Measurements from ENCODE around the gene INTS6. TPM values are rescaled to one million over a fixed set of nuclear protein-coding genes. Genes with fewer than 3 reads are reported as not detected.
A peak's percentile ranks its signal among the peaks of the same experiment; 100 is the strongest.
"Not testable (repeated sequence)": the region's sequence is repeated elsewhere in the genome, so short reads cannot be mapped to it uniquely, and the experiment has no call there.

The INTS6 gene
- total RNA-seq, 1 donor from 2014 or later = 40.4 TPM

DNA sequence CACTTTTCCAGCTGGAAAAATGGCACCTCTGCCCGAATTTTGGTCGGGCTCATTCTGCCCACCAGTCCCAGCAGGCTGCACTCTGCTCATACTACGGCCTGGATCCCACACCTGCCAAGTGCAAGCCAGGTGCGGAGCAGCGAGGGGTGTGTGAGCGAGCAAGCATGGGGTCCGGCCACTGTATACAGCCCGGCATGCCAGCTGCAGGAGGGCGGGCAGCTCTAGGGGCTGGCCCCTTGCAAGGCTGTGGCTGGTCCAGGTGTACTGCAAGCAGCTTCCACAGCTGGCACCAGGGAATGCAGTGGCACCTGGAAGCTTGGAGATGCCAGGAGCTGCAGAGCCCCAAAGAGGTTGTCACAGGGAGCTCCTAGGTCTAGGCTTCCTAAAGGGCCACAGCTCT, 2.7 kb upstream of the INTS6 start:
- DNase-seq (ENCODE audit: low read depth, low spot score) = no peak

DNA sequence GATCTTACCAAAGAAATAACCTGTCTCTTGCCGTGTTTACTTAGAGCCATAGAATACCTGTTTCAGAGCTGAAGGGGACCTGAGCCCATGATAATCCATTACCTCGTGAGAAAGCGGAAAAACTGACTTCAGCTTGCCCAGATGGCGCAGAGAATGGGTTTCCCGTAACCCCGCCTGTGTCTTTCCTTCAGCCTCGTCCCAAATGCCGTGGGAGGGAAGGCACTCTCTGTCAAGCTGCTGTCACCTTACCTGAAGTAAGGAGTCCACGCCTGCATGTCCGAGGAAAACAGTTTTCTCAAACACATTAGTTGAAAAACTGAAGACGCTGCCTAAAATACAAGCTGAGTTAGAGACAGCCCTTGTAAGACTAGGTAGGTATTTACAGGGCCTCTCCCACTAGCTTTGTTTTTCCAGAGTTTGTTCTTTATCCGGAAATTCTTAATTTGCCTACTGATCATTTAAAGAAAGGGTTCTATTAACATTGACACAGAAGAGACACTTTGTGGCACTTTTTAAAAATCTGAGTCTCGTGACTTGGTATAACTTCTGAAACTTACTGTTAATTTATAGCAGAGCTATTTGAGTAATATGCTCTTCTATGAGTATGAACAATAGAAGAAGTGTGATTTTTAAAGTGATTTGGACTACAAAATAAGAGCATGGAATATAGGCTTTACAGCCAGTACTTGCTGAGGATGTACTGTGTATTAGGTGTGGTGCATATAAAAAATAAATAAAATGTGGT, 1.3 kb upstream of the INTS6 start:
- DNase-seq (ENCODE audit: low read depth, low spot score) = no peak

DNA sequence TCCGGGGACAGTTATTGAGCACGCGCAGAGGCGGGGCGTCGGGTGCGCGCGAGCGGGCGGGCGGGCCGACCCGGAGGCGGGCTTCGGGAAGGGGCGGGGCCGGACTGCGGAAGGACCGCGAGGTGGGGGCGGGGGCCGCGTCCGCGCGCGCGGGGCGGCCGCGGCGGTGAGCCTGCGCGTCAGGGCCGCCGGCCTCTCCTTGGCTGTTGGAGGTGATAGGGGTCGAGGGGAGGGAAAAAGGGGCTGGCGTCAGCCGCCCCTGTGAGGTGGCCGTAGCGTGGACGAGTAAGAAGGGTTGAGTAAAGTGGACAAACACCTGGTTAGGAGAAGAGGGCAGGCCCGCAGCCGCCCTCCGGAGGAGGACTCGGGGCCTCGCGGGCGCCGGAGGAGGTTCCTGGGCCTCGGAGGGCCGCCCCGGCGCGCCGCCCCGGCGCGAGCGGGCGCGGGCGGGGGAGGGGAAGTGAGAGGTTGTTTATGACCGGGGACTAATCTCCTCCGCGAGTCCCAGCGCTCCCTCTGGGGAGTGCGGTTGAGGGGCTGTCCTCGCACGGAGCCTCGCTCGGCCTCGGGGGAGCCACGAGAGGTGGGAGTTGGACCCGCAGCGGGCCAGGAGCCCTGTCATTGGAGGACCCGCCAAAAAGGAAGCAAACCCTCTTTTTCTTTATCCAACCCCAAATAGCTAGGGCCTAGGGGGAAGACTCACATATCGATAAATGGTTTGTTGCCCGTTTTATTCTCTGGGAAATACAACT, 547 bp upstream of the INTS6 start:
- no peak for DNase-seq (ENCODE audit: low read depth, low spot score)

DNA sequence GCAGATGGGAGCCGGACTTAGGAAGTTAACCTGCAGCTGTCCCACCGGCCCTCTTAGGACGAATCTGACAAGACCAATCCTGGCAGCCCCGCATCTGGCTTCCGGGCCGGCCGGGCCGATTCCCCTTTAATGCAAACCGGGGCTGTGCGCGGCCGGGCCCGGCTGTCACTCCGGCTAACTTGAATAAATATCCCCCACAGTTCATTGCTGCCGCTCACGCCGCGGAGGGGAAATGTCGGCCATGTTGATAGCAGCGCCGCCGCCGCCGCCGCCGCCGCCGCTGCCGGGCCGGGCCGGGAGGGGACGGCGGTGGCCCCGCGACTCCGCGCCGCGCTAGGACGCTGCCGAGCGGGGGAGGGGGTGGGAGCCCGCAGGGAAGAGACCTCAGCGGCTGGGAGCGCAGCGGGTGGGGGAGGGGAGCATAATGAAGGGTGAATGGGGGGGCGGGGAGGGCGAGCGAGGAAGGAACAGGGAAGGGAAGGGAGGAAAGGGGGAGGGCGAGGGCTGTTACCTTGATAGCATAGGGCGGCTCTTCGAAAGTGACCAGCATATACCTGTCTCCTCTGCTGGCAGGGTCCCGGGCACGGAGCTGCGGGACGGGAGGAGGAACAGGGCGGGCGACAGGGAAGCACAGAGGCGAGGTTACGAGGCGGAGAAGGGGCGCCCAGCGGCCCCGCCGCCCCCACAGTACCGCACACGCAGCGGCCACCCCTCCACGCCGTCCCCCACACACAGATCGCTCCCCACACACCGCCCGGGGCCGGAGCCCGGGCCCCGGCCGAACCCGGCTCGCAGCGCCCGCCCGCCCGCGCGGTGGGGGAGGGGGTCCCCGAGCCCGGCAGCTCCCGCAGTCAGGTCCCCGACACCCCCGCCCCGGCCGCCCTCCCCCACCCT, 1.1 kb downstream of the INTS6 start:
- DNase-seq (ENCODE audit: low read depth, low spot score) = peak; percentile 32

DNA sequence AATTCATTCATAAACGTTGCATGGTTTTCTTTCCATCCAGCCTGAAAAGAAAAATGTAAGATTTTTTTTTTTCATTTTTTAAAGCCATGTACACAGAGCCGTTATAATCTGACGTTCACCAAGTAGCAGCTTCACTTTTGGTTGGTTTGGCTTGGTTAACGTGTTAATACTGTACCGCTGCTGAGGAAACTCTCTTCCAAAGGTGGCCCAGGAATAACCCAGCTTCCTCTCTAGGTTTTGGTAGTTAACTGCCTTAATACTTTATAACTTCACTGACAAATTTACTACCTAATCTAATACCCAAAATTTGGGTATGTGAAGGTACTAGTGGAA, 1.7 kb downstream of the INTS6 start:
- DNase-seq (ENCODE audit: low read depth, low spot score) = no peak

DNA sequence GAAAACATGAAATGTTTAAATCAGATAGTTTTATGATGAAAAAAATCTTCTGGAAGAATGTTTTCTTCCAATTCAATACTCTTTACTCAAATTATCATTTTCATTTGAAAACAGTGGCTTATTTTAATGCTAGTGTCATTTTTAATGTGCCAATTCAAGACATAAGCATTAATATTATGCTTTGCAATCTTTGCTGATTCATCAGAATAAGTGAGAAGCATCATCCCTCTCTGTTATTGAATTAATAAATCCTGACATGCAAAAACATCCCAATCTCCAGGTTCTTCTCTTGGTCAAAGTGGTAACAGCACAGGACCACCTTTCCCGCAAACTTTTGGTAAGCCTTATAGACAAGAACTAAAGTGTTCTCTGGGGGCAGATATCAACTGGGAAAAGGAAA, 3.8 kb downstream of the INTS6 start:
- DNase-seq (ENCODE audit: low read depth, low spot score) = no peak

DNA sequence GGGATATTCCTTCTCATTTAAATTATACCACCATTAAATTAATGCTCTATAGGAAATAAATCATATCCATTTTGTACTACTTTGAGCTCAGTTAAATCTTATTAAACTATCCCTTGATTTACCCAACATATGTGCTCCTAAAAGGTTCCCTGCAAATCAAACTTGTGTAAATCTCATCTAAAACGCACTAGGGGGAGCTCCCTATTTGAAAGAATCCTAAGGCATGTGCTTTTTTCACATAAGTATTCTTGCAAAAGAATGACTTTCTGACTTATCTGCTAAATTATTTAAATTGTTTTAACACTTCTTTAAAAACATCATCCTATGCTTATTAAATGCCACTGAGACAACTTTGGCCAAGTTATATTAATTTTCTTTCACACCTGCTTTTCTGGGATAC, 7.9 kb downstream of the INTS6 start:
- no peak for DNase-seq (ENCODE audit: low read depth, low spot score)

DNA sequence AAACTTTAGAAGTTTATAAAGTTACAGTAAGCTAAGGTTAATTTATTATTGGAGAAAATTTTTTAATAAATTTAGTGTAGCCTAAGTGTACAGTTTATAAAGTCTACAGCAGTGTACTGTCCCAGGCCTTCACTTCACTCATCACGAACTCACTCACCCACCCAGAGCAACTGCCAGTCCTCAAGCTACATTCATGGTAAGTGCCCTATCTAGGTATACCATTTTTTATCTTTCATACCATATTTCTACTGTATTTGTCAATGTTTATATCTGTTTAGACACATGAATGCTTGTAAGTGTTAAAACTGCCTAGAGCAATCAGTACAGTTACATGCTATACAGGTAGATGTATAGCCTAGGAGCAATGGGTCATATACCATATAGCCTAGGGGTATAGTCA, 12.5 kb downstream of the INTS6 start:
- DNase-seq (ENCODE audit: low read depth, low spot score) = no peak

DNA sequence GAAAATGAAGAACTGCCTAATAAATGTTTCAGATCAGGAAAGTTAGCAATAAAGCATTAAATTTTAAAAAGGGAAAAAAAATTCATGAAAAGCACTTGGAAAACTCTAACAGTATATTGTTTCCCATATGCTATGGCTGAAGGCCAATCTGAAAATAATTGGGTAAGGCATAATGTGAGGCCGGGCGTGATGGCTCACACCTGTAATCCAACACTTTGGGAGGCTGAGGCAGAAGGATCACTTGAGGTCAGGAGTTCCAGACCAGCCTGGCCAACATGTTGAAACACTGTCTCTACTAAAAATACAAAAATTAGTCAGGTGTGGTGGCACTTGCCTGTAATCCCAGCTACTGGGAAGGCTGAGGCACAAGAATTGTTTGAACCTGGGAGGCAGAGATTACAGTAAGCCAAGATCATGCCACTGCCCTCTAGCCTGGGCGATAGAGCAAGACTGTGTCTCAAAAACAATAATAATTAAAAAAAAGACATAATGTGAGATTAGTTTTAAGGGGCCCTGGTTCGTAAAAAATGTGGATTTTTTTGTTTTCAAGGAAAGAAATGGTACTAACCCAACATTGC, 15.2 kb downstream of the INTS6 start:
- DNase-seq (ENCODE audit: low read depth, low spot score) = no peak

DNA sequence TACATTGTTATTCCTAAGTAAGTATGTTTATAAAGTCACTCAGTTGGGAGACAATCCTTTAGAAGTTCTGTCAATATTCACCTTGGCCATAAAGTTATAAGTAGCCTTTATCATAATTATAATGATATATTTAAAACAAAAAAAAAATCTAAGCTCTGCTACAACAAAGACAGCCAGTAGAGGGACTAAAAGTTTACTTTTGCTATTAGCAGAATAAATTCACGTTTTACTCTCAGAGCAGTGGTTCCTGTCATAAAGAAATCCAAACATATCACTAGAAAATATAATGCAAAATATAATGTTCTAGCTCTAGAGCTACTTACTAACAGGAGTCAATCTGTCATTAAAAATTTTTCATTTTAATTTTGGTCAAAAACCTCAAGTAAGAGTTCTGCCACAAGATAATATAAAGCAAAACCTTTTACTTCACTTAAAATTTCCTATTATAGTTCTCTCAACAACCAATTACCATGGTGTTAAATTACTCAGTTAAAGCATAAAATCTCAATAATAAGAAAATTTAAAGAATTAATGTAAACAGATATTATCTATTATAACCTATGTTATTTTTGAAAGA, 17.7 kb downstream of the INTS6 start:
- no peak for DNase-seq (ENCODE audit: low read depth, low spot score)

DNA sequence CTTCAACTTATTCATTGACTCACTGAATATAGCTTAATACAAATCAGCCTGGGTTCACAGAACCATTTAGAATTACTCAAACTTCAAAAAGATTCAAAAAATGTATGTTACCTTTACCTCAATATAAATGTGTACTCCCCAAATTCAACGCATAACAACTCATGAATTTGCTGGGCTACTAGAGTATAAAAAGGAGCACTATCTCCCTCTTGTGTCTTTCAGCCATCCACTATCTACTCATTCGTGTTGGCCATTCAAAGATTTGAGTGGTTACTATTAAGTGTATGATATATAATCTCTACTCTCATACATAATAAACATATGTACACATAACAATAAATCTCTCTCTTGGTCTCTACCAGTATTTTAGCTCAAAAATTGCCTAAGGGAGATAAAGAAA, 20.3 kb downstream of the INTS6 start:
- DNase-seq (ENCODE audit: low read depth, low spot score) = no peak

DNA sequence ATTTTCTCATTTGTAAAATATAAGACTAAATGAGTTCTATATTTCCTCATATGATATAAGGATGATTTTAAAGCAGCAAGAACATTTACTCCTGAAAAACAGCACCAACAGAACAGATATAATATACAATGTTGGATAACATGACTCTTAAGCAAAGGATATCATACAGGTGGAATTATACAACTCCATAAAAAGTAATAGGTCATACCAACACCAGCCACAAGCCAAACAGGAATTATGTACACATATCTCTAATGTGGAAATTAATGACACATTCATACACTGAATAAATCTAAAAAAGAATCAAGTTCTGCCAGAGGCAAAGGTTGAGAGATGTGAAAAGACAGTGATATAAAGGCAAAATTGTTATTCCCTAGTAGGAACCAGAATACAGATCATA, 25.9 kb downstream of the INTS6 start:
- no peak for DNase-seq (ENCODE audit: low read depth, low spot score)

DNA sequence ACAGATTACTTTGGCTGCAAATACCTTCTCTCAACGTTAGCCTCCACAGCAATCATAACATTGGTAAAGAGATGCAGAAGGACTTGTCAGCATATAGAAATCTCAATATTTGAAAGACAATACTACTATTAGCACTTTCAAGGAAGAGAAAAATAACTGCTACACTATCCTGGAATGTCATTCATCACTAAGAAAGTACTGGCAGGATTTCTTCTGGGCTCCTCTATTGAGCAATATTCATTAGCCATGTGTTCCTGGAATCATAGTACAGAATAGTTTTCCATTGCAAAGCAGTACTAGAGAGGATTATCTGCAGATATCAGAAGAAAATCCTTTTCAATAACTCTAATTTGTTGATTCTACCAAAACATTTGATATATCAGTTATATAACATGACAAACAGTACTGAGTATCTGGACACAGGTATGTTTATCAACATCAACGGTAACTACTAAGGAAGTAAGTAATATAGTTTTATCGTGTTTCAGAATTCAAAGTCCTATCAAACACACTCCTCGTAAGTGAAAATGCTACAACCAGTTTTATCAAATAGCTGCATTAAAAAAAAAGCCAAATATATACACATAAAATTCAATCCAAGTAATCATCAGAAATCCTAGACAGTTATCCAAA, 27.3 kb downstream of the INTS6 start:
- no peak for DNase-seq (ENCODE audit: low read depth, low spot score)

DNA sequence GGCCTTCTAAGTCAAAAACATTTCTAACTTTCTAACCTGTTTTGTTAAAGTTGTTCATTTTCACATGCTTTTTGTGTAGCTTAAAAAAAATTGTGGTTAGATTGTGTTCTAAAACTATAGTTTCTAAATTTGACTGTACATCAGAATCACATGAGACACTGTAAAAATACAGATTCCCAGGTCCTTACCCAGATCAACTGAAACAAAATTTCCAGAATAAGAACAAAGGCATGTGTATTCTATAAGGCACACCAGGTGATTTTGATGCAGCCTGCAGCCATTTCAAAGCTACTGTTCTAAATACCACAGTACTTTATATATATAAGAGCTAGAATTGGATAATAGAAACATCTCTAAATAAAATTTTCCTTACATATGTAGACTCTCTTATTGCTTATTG, 29.1 kb downstream of the INTS6 start:
- no peak for DNase-seq (ENCODE audit: low read depth, low spot score)

DNA sequence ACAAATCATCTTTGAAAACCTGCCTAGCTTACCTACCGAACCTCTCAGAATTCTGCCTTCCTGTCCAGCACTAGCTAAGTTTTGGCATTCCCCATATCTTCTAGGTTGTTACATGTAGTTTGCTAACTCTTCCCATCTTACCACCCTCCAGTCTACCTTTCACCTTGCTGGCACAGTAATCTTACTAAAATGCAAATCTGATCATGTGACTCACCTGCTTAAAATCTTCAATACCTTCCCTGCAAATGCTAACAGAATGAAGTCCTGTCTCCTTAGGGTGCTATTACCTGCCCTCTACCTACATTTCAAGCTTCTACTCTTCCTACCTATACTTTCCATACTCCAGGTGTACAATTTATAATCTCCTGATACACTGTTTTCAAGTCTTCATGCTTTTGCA, 30.4 kb downstream of the INTS6 start:
- DNase-seq (ENCODE audit: low read depth, low spot score) = no peak

DNA sequence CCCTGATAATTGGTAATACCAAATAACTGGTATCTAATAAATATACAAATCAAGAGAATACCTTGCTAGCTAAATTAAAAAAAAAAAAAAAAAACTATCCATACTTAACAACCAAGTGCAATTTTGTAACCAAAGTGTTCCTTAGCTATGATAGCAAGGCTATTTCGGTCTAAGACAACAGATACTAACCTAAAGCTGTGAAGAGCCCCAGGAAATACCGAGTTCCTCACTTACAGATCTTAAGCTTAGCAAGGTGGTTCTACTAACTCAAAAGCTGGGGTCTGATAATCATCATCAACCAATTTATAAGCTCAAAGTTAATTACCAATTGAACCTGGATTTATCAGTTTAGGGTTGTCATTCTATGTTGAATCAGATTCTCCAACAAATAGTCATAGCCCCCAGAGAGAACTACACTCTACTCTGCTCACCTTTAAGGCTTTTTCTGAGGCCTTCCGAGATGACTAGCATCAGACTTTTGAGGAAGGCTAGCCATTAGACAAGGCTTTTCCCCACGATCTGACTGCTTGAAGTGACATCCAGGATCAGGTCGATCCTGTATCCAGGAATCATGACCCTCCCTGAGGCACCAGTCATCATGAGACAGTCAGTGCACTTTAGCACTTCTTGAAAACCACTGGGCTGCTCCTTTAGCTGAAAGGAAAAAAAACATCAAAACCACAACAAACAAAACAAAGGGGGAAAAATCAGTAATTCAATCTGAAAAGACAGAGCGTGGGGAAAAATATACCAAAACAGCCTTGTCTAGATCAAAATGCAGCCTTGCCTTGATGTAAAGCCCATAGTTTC, 31.9 kb downstream of the INTS6 start:
- DNase-seq (ENCODE audit: low read depth, low spot score) = no peak

DNA sequence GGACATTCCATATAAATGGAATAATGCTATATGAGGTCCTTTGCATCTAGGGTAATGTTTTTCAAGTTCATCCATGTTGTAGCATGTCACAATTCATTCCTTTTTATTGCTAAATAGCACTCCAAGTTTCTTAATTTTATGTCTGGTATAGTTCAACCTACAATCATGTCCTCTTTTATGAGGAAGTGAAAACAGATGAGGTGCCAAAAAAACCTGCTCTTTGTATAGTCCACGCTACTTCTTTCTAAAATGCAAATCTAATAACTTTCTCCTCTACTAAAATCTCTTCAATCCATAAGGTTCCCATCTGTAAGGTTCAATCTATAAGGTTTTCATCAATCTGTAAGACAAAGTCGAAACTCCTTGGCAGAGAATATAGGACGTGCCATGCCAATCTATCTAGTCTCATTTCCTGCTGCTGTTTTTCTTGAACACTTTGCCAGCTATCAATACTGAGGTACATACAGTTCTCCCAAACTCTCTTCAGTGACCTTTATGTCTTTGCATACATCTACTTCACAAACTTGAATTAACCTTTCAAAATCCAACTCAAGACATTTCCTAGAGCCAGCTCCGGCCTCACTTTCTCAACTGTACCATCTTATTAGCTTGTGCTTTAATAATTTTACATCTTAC, 33.7 kb downstream of the INTS6 start:
- no peak for DNase-seq (ENCODE audit: low read depth, low spot score)

DNA sequence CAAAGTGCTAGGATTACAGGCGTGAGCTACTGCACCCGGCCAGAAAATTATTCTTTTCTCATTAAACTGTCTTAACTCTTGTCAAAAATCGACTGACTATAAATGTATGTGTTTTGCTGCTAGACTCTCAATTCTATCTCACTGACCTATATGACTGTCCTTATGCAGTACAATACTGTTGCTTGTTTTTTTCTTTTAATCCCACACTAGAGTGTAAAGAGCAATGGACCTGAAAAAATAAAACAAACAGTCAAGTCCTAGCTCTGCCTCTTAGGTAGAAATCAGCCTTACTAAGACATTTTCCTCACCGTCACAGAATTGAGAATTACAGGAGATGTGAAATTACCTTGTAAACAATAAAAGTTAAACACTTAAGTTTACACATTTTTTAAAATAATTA, 35.1 kb downstream of the INTS6 start:
- DNase-seq (ENCODE audit: low read depth, low spot score) = no peak

DNA sequence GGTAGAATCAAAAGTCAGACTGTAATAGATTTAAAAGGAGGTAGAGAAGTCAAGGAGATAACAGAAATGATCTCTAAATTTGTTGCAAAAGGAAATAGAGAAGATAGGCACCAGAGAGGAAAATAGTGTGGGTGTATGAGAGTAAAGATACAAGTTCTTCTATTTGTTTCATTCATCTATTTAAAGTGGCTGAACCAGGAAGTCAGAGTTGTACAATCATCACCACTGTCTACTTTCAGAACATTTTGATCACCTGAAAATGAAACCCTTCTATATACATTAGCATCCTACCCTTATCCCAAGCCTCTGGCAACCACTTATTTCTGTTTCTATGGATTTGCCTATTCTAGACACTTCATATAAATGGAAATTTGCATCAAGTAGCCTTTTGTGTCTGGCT, 36.7 kb downstream of the INTS6 start:
- no peak for DNase-seq (ENCODE audit: low read depth, low spot score)

DNA sequence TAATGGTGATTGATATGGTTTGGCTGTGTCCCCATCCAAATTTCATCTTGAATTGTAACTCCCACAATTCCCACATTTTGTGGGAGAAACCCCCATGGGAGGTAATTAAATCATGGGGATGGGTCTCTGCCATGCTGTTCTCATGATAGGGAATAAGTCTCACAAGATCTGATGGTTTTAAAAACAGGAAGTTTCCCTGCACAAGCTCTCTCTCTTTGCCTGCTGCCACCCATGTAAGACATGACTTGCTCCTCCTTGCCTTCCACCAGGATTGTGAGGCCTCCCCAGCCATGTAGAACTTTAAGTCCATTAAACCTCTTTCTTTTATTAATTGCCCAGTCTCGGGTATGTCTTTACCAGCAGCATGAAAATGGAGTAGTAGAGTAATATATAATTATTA, 37.5 kb downstream of the INTS6 start:
- DNase-seq (ENCODE audit: low read depth, low spot score) = not testable (repeated sequence)

Data from pulmonary artery endothelial cell (primary cell).